A549 (cell line): ENCODE measurements around the gene FKBP15.

Experiments used
- BHLHE40 ChIP-seq: IDR thresholded peaks from 2 replicates; pipeline ENCODE4 v1.6.1; 2012; ENCODE audit warnings: low read depth, low read length, inconsistent platforms
- EHMT2 ChIP-seq: fragments of 200-600 bp; sonication (generic); IDR thresholded peaks from 2 replicates; pipeline ENCODE4 v1.6.1; 2016; ENCODE audit warnings: antibody characterized with exemption, low read depth, mild to moderate bottlenecking, moderate library complexity
- ESRRA ChIP-seq: fragments of 150-350 bp; IDR thresholded peaks from 2 replicates; pipeline ENCODE4 v1.6.1; 2014; ENCODE audit warnings: mild to moderate bottlenecking, low read length, borderline replicate concordance
- HEYL ChIP-seq: fragments of 250-450 bp; sonication (Bioruptor Pico); IDR thresholded peaks from 2 replicates; pipeline ENCODE4 v1.8.0; 2021; ENCODE audit warnings: mild to moderate bottlenecking, moderate library complexity
- JUNB ChIP-seq: fragments of >200 bp; sonication (Bioruptor Twin); formaldehyde crosslinking; IDR thresholded peaks from 2 replicates; pipeline ENCODE4 v1.6.1; 2016
- KDM1A ChIP-seq: fragments of 200-600 bp; sonication (generic); IDR thresholded peaks from 2 replicates; pipeline ENCODE4 v1.6.1; 2016; ENCODE audit warnings: low read depth, mild to moderate bottlenecking
- NR3C1 ChIP-seq: fragments of >200 bp; sonication (Bioruptor Twin); formaldehyde crosslinking; IDR thresholded peaks from 3 replicates; pipeline ENCODE4 v1.6.1; 2017
- PHF8 ChIP-seq: fragments of 200-600 bp; sonication (generic); IDR thresholded peaks from 2 replicates; pipeline ENCODE4 v1.6.1; 2016; ENCODE audit warnings: low read depth, mild to moderate bottlenecking, antibody characterized with exemption, moderate library complexity, borderline replicate concordance
- POLR2A ChIP-seq: IDR thresholded peaks from 2 replicates; pipeline ENCODE4 v1.6.1; 2012; ENCODE audit warnings: mild to moderate bottlenecking, low read length
- TF ChIP-seq, protein P1 (sequence below): fragments of >200 bp; sonication (Bioruptor Twin); formaldehyde crosslinking; IDR thresholded peaks from 3 replicates; pipeline ENCODE4 v1.5.1; 2016
- TF ChIP-seq, protein P2 (sequence below): fragments of 200-600 bp; sonication (generic); IDR thresholded peaks from 2 replicates; pipeline ENCODE4 v1.6.1; 2016; ENCODE audit warnings: antibody characterized with exemption, mild to moderate bottlenecking, moderate library complexity

DNA sequence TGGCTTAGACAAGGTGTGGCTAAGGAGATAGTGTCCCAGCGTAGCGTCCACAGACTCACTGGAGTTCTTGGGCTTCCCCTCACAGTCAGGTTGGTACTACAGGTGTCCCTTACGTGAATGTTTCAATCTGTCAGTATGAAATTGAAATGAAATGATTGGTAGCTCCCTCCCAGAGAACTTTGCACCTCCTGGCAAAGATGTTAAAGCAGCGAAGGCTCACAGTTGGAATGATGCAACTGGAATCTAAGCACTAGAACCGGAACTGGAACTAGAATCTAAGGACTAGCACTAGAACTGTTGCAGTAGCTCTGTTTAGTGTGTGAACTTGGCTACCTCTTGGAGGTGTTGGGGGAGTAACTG is 1.4 kb upstream of the FKBP15 start:
- TF ChIP-seq ESRRA (no peak), BHLHE40 (no peak), POLR2A (no peak), EHMT2 (no peak), JUNB (no peak), PHF8 (no peak), NR3C1 (no peak), HEYL (no peak), KDM1A (no peak)
- TF ChIP-seq, protein P1, sequence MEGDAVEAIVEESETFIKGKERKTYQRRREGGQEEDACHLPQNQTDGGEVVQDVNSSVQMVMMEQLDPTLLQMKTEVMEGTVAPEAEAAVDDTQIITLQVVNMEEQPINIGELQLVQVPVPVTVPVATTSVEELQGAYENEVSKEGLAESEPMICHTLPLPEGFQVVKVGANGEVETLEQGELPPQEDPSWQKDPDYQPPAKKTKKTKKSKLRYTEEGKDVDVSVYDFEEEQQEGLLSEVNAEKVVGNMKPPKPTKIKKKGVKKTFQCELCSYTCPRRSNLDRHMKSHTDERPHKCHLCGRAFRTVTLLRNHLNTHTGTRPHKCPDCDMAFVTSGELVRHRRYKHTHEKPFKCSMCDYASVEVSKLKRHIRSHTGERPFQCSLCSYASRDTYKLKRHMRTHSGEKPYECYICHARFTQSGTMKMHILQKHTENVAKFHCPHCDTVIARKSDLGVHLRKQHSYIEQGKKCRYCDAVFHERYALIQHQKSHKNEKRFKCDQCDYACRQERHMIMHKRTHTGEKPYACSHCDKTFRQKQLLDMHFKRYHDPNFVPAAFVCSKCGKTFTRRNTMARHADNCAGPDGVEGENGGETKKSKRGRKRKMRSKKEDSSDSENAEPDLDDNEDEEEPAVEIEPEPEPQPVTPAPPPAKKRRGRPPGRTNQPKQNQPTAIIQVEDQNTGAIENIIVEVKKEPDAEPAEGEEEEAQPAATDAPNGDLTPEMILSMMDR = no peak
- TF ChIP-seq, protein P2, sequence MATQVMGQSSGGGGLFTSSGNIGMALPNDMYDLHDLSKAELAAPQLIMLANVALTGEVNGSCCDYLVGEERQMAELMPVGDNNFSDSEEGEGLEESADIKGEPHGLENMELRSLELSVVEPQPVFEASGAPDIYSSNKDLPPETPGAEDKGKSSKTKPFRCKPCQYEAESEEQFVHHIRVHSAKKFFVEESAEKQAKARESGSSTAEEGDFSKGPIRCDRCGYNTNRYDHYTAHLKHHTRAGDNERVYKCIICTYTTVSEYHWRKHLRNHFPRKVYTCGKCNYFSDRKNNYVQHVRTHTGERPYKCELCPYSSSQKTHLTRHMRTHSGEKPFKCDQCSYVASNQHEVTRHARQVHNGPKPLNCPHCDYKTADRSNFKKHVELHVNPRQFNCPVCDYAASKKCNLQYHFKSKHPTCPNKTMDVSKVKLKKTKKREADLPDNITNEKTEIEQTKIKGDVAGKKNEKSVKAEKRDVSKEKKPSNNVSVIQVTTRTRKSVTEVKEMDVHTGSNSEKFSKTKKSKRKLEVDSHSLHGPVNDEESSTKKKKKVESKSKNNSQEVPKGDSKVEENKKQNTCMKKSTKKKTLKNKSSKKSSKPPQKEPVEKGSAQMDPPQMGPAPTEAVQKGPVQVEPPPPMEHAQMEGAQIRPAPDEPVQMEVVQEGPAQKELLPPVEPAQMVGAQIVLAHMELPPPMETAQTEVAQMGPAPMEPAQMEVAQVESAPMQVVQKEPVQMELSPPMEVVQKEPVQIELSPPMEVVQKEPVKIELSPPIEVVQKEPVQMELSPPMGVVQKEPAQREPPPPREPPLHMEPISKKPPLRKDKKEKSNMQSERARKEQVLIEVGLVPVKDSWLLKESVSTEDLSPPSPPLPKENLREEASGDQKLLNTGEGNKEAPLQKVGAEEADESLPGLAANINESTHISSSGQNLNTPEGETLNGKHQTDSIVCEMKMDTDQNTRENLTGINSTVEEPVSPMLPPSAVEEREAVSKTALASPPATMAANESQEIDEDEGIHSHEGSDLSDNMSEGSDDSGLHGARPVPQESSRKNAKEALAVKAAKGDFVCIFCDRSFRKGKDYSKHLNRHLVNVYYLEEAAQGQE = no peak
